GM19324 (cell line): Measurements from ENCODE around the gene DCDC1.

Source experiments
- ATAC-seq: cut with Tn5 transposase; IDR thresholded peaks from one replicate; pipeline ENCODE4 v1.9.1; 2021; ENCODE audit warnings: mild to moderate bottlenecking, moderate library complexity; ENCODE audit not compliant: unreplicated experiment, low FRiP score

Gene DCDC1

GRCh38 chr11:30921811-30922210 is 447.7 kb downstream of the DCDC1 start:
- no peak for ATAC-seq

GRCh38 chr11:30919389-30920152 is 450.0 kb downstream of the DCDC1 start:
- ATAC-seq: no peak

GRCh38 chr11:30917859-30918478 is 451.6 kb downstream of the DCDC1 start:
- ATAC-seq: no peak

DNA sequence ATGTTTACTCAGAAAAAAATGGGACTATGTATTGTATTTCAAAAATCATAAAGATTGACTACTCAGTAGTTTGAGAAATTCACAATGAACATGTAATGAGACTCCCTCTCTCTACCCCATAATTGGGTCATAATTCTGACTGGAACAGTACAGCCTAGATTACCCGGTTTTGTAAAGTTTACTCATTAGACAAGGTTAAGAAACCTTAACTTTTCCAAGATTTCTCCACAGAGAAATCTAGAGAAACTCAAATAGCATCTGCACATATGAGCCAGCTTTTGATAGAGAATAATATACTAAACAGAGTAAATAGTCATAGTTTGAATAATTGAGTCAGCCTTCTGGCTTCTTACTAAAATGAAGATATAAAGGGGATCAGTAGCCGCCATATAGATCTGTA is 452.3 kb downstream of the DCDC1 start:
- no peak for ATAC-seq

DNA sequence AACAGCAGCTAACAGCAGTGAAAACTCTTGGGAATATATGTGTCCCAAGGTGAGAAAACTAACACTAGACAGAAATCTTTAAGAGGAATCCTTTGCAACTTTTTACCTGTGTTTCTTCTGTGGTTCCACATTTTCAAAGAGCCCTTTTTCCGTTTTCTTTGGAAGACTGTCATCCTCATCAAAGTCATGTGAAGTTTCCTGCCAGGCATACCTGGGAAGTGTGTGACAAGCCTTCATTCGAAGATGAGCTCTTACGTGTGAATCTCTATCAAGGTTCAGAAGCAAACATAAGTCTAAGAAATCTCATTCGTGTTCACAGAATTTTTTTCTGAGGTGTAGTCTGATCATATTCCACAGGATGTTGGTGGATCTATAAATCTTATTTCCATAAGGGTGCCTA is 452.8 kb downstream of the DCDC1 start:
- no peak for ATAC-seq

DNA sequence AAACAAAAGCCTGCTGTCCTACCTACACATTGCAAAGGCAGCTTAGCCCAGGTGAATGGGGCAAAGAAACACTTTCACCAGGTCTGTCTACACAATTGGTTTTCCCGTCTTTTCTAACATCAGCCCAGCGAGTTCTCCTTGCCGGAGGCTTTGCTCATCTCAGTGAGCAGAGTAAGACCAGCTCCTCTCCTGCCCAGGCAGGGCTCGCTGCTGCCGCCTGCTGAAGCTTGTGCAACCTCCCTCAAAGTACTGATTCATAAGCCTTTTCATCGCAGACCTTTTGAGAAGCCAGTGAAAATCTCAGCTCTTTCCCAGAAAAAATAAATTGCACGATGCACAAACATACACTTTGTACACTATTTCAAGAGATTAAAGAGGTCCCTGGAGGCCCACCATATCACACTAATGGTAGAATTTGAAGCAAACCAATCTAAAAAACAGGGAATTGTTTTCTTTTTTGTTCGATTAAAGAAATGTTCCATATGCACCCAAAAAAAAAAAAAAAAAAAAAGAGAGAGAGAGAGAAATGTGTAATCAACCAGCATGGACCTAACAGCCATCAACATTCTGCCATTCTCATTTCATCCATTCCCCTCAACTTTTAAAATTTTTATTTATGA is 455.3 kb downstream of the DCDC1 start:
- ATAC-seq: peak; percentile 69

- no peak for ATAC-seq
Measured at GRCh38 chr11:30911247-30911646, 458.3 kb downstream of the DCDC1 start.

GRCh38 chr11:30908857-30909256 is 460.7 kb downstream of the DCDC1 start:
- ATAC-seq: no peak

DNA sequence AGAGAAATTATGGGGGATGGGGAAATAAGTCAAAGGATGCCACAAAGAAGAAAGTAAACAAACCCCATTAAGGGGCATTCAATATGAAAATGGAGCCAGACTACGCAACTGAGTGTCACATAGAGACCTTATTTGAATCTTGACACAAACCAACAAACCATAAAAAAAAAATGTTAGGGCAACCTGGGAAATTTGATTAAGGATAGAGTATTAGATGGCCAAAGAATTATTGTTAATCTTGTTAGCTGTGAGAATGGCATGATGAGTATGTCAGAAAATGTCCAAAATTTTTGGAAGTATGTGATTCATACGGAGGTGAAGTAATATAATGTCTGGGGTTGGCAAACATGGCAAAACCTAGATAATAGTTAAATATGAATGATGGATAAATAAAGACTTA is 461.3 kb downstream of the DCDC1 start:
- no peak for ATAC-seq

- ATAC-seq: no peak
Measured at GRCh38 chr11:30902929-30903328, 466.6 kb downstream of the DCDC1 start.

- ATAC-seq: no peak
Measured at GRCh38 chr11:30895046-30895445, 474.5 kb downstream of the DCDC1 start.

GRCh38 chr11:30893318-30893717 is 476.2 kb downstream of the DCDC1 start:
- ATAC-seq: no peak

DNA sequence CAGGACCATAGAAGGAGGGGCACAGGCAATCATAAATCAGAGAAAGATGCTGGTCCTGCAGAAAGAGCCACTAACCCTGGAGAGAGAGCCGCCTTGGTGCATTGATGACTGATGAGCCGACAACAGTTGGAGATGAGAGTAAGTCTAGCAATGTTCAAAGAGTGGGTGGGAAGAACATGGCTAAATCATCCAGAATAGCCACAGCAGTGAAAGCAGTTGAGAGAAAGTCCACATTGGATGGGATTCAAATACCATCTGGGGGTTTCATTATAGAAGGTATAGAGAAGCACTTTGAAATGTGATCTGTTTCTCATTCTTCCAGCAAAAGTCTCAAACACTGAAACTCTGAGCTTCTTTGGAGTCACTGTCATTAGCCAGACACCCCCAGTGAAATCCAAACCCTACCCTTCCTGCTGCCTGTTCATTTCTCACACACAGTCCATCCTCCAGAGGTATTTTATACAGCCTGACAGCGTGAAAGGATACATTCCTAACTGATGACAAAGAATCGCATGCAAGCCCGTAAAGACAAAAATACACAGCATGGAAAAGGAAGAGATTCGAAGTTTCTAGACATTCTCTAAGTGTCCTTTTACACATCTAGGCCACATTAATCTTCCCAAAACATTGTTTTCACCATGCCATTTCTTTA is 480.3 kb downstream of the DCDC1 start:
- ATAC-seq: no peak

DNA sequence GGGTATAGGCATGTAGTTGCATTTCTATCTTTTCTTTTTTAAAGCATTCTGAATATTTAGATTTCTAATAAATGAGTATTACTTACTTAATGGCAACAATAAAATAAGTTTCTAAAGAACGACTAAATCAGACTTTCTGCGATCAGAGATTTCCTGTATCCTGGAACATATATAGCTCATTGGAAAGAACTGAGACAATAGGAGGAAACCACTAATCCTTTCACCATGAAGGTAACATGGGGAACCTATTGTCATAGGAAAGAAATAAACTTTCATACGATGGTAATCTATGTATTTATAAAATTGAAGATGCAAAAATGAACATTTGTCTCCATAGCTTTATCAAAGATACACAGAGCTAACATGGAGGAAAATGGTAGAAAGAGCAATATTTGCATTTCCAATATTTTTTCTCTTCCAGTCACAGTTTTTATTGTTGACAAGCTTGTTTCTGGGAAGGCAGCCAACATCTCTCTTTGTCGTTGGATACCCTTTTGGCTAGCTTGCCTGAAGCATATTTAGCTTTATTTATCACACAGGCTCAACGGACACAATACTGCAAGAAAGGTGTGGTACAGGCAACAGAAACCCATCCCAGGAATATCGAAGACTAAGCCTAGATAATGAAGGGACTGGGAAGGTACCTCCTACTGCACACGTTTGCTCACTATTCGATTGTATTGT is 490.1 kb downstream of the DCDC1 start:
- no peak for ATAC-seq

DNA sequence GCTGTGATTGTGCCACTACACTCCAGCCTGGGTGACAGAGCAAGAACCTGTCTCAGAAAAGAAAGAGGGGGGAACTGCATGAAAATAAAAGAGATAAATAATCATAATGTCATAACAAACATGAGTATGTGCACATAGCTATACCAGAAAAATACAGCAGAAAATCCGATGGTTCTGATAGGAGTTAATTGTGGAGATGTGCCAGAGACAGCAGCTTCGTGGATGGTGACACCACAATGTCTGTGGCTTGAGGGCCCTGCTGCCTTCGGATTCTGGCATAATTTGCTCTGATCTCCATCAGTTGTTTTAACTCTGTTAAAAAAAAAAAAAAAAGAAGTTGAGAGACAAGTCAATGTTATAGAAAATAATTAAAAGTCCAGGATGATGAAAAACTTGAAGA is 491.1 kb downstream of the DCDC1 start:
- no peak for ATAC-seq

DNA sequence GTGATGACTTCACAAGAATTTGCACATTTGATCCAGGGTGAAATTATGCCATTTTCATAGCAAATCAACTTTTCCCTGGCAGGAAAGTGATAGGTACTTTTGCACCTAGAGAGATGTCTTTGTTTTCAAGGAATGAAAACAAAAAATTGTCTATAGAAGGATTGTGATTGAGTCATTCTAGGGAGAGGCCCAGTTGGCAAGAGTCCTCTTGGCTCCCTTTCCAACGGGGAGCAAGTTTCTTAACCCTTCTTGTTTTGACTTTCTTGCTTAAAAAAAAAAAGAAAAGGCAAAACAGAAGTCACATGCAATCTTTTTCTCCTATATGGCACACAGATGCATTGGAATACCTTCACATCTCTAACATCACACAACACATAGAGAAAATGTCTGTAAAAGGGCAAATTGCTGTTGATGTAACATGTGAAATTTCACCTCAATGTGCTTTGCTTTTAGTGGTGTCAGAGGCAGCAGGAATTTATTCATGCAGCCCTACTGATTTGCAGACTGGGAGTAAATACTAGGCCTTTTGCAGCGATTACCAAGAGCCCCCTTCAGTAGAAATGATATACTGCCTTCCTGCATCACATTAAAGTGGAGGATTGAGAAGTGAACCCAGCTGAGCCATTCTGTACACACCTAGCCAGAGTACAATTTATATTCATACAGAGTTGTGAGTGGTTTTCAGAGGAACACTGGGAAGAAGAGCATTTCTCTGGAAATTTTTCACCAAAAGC is 492.7 kb downstream of the DCDC1 start:
- no peak for ATAC-seq

- no peak for ATAC-seq
Measured at GRCh38 chr11:30876228-30876627, 493.3 kb downstream of the DCDC1 start.

GRCh38 chr11:30875806-30876205 is 493.7 kb downstream of the DCDC1 start:
- ATAC-seq: no peak

DNA sequence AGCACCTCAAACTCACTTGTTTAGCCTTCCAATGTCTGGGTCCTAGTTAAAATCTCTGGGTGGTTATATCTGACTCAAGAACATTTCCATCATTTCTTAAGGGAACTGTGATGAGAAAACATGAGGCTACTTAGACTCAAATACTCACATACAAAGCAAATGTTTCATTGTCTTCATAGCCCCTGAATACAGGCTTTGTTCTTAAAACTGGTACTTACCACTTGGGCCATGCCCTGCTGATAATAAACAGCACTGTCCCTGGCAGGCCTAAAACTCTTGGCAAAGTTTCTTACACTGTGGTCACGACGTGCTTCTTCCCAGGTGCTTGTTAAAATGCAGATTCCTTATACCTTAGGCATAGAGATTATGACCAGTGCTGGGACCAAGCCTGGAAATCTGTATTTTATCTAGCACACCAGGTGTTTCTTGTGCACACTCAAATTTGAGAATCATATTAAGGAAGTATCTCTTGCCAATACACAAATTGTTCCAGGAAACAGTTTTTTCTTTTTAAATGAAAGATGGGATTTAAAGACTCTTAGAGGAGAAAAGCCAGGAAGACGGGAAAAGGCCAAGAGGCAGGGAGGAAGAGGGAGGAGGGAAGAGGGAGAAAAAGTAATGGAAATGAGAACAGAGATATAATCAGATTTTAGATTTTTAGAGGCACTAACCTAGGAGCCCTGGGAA is 495.5 kb downstream of the DCDC1 start:
- no peak for ATAC-seq
